Activated T-helper 1 cell treated with anti-CD3 and anti-CD28 coated beads, Interleukin-2, amount 50 U/mL, for 16 hours (primary cell): ENCODE results near the gene CDC26.
"Not testable (repeated sequence)": the region's sequence is repeated elsewhere in the genome, so short reads cannot be mapped to it uniquely, and the experiment has no call there.

Source experiments
- DNase-seq, 2 donors: peaks; one replicate each; pipeline ENCODE4 v3.0.0-alpha.2; 2020; ENCODE audit warnings: low read depth in 1 of 2, low spot score in 1 of 2

The CDC26 gene

DNA sequence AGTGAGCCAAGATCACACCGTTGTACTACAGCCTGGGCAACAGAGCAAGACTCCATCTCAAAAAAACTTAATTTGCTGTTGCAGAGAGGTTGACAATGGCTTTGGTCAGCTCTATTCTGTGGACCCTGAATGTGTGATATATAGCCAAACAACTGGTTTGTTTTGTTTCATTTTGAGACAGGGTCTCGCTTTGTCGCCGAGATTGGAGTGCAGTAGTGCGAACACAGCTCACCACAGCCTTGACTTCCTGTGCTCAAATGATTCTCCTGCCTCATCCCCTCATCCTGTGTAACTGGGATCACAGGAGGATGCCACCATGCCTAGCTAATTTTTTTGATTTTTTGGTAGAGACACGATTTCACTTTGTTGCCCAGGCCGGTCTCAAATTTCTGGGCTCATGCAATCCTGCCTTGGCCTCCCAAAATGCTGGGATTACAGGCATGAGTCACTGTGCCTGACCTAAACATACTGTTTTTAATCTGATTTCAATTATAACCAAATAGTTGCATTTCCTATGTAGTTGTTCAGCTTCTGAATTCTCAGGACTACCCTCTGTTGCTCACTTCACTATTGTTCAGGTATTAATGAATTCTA lies 18.0 kb upstream of the CDC26 start:
- DNase-seq = no peak

GRCh38 chr9:113290052-113290607 lies 14.8 kb upstream of the CDC26 start:
- DNase-seq = no peak

GRCh38 chr9:113289091-113289490 lies 13.7 kb upstream of the CDC26 start:
- DNase-seq = no peak

DNA sequence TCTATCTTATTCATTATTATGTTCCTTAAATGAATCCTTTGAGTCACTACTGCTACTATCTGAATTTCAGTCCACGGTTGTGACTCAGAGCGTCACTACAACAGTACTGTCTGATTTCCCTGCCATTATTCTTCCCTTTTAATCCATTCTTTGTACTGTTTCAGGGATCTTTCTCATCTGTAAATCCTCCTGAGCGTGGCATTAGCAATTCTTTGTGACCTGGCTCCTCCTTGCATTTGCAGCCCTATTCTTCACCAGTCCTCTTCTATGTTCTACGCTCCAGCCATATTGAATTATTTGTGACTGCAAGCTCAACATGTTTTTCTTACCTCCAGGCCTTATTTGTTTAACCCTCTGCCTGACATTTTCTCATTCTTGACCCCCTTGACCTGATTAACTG lies 6.0 kb upstream of the CDC26 start:
- no peak for DNase-seq

- no peak for DNase-seq
Measured at GRCh38 chr9:113278840-113279239, 3.5 kb upstream of the CDC26 start.

DNA sequence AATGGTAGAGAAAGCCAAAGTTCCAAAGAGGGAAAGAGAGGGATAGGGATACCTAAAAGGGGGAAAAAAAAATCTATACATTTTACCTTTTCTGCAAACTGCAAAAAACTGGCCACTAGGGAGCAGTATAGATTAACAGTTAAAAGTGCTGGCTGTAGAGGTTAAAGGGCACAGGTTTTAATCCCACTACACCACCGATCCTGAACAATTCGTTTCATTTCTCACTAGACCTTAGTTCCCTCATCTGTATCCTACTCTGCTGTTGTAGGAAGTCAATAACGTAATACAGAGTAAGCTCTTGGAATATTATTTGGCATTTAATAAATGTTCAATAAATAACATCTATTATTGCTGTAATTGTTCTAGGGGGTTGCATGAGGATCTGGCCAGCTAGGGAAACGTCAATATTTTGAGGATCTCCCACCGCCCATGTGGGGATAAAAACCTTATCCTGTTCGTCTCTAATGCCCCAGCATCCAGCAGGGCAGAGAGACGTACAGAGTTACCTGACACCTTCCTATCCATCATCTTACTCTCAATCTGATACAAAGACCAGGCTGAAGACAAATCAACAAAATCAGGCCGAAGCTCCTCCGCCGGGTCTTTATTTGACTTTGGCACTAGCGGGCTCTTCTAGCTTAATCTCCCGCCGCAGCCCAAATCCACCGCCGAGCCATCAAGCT lies 757 bp downstream of the CDC26 start:
- no peak for DNase-seq

- DNase-seq = no peak
Measured at GRCh38 chr9:113269871-113270270, 5.5 kb downstream of the CDC26 start.

GRCh38 chr9:113269355-113269754 lies 6.0 kb downstream of the CDC26 start:
- no peak for DNase-seq

GRCh38 chr9:113267911-113268566 lies 7.3 kb downstream of the CDC26 start:
- no peak for DNase-seq

DNA sequence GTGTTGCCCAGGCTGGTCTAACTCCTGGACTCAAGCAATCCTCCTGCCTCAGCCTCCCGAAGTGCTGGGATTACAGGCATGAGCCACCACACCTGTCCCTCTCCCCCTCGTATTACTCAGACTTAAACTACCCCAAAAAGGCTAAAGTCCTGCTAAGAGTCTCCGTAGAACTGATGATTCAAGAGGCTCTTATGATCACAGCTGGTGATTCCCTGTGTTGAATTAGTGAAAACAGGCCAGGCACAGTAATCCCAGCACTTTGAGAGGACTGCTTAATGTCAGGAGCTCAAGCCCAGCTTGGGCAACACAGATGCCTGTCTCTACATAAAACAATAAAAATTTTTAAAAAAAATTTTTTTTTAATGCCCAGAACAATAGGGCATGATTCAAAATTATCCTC lies 9.2 kb downstream of the CDC26 start:
- DNase-seq = no peak

- no peak for DNase-seq
Measured at GRCh38 chr9:113261917-113262671, 13.3 kb downstream of the CDC26 start.

GRCh38 chr9:113258282-113258681 lies 17.1 kb downstream of the CDC26 start:
- no peak for DNase-seq

DNA sequence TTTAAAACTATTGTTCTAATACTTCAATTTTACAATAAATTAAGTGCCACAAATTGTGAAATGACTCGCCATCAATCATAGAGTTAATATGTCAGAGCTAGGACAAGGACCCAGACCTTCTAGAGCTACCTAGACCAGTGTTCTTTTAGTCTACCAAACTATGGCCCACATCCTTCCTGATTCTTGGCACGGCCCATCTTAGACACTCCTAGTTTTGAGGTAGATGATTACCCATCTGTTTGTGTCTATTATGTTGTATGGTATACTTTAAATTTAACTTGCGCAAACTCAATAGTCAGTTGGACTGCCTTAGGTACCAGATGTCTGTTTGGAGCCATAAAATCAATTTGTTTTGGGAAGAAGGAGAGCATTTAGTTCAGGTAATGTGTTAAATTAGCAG lies 17.5 kb downstream of the CDC26 start:
- DNase-seq = no peak

DNA sequence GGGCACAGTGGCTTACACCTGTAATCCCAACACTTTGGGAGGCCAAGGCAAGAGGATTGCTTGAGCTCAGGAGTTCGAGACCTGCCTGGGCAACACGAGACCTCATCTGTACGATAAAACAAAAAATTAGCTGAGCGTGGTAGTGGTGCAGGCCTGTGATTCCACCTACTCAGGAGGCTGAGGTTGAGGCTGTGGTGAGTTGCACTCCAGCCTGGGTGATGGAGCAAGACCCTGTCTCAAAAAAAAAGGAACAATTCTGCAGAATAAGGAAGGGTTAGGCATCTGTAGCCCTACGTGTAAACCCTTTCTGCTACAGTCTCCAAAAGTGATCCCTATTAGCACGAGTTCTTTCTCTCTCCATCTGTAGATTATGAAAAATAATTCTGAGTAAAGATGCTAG lies 19.9 kb downstream of the CDC26 start:
- no peak for DNase-seq

DNA sequence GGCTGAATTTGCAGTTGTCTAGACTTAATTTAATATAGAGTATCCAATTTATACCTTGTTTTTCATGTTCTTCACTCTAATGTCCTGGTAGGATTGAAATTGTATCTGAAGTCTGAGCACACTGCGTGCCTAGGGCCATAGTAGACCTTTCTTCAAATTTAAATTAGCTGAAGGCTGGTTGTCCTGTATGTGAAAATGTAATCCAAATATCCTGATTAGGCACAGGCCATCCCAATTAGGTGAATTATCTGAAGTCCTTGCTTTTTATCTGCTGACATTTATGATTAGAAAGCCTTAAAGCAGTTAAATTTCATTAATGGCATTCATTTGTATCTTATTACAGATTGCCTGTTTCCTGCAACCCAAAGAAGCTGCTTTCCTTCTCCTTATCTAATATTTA lies 20.4 kb downstream of the CDC26 start:
- no peak for DNase-seq

DNA sequence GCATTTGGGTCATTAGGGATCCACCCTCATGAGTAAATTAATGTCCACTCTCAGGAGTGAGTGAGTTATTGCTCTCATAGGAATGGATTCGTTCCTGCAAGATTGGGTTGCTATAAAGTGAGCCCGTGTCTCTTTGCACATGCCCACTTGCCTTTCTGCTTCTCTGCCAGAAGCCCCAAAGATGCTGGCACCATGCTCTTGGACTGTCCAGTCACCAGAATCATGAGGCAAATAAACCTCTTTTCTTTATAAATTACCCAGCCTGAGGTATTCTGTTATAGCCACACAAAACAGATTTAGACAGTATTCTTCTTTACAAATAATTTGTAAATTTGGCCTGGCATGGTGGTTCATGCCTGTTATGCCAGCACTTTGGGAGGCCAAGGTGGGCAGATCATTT lies 24.6 kb downstream of the CDC26 start:
- no peak for DNase-seq

- DNase-seq = not testable (repeated sequence)
Measured at GRCh38 chr9:113249661-113250060, 25.7 kb downstream of the CDC26 start.

GRCh38 chr9:113247640-113248039 lies 27.7 kb downstream of the CDC26 start:
- DNase-seq = no peak

- DNase-seq = no peak
Measured at GRCh38 chr9:113246928-113247327, 28.4 kb downstream of the CDC26 start.

DNA sequence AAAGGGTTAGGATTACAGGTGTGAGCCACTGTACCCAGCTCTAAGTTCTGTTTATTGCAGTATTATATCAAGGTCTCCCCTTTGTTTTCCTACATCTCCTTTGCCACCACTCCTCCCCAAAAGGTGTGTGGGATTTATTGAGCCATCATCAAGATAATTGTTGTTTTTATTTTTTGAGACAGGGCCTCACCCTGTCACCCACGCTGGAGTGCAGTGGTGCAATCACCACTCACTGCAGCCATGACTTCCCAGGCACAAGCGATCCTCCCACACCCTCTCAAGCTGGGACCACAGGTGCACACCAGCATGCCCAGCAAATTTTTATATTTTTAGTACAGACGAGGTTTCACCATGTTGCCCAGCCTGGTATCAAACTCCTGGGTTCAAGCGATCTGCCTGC lies 29.5 kb downstream of the CDC26 start:
- no peak for DNase-seq

DNA sequence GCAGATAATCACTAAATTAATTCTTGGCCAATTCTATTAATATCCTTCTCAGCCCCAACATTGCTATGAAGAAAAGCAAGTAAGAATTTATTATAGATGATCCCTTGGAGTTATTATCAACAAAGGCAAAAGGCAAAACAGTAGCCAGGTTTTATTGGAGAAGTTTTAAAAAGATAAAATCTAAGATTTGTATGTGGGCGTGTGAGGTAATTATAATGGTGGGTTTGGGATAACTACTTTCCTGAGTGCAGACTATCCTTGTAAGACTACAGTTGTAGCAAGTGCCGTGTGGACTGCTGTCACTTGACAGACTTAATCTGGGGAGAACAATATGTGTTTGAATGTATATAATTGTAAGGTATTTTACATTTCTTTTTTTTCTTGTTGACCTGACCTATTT lies 30.8 kb downstream of the CDC26 start:
- no peak for DNase-seq

- DNase-seq = no peak
Measured at GRCh38 chr9:113241161-113241560, 34.2 kb downstream of the CDC26 start.
